ENCODE data around the gene FBXO44.

DNA sequence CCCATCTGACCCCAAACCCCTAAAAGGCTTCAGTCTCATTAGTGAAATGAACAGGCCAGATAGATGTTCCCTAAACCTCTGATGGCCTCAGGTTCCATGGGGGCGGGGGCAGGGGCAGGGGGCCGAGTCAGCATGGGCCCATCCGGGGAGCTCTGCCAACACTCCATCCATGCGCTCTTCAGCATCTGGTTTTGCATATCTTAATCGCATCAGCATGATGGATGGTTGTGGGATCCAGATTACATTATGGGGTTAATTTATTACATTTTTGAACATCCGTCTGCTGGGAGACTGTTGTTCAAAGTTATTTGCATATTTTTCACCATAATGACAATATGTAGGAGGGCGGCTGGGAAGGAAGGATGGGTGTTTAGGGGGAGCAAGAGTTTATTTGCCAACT, 29.4 kb downstream of the FBXO44 start:
- TF ChIP-seq, protein P1, sequence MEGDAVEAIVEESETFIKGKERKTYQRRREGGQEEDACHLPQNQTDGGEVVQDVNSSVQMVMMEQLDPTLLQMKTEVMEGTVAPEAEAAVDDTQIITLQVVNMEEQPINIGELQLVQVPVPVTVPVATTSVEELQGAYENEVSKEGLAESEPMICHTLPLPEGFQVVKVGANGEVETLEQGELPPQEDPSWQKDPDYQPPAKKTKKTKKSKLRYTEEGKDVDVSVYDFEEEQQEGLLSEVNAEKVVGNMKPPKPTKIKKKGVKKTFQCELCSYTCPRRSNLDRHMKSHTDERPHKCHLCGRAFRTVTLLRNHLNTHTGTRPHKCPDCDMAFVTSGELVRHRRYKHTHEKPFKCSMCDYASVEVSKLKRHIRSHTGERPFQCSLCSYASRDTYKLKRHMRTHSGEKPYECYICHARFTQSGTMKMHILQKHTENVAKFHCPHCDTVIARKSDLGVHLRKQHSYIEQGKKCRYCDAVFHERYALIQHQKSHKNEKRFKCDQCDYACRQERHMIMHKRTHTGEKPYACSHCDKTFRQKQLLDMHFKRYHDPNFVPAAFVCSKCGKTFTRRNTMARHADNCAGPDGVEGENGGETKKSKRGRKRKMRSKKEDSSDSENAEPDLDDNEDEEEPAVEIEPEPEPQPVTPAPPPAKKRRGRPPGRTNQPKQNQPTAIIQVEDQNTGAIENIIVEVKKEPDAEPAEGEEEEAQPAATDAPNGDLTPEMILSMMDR (tag by site-specific recombination; IDR thresholded peaks at IDR 0.05), result no peak
- TF ChIP-seq, protein P2, sequence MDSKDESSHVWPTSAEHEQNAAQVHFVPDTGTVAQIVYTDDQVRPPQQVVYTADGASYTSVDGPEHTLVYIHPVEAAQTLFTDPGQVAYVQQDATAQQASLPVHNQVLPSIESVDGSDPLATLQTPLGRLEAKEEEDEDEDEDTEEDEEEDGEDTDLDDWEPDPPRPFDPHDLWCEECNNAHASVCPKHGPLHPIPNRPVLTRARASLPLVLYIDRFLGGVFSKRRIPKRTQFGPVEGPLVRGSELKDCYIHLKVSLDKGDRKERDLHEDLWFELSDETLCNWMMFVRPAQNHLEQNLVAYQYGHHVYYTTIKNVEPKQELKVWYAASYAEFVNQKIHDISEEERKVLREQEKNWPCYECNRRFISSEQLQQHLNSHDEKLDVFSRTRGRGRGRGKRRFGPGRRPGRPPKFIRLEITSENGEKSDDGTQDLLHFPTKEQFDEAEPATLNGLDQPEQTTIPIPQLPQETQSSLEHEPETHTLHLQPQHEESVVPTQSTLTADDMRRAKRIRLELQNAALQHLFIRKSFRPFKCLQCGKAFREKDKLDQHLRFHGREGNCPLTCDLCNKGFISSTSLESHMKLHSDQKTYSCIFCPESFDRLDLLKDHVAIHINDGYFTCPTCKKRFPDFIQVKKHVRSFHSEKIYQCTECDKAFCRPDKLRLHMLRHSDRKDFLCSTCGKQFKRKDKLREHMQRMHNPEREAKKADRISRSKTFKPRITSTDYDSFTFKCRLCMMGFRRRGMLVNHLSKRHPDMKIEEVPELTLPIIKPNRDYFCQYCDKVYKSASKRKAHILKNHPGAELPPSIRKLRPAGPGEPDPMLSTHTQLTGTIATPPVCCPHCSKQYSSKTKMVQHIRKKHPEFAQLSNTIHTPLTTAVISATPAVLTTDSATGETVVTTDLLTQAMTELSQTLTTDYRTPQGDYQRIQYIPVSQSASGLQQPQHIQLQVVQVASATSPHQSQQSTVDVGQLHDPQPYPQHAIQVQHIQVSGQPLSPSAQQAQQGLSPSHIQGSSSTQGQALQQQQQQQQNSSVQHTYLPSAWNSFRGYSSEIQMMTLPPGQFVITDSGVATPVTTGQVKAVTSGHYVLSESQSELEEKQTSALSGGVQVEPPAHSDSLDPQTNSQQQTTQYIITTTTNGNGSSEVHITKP (tag by site-specific recombination; IDR thresholded peaks at IDR 0.05), result no peak
- TF ChIP-seq, protein P3, sequence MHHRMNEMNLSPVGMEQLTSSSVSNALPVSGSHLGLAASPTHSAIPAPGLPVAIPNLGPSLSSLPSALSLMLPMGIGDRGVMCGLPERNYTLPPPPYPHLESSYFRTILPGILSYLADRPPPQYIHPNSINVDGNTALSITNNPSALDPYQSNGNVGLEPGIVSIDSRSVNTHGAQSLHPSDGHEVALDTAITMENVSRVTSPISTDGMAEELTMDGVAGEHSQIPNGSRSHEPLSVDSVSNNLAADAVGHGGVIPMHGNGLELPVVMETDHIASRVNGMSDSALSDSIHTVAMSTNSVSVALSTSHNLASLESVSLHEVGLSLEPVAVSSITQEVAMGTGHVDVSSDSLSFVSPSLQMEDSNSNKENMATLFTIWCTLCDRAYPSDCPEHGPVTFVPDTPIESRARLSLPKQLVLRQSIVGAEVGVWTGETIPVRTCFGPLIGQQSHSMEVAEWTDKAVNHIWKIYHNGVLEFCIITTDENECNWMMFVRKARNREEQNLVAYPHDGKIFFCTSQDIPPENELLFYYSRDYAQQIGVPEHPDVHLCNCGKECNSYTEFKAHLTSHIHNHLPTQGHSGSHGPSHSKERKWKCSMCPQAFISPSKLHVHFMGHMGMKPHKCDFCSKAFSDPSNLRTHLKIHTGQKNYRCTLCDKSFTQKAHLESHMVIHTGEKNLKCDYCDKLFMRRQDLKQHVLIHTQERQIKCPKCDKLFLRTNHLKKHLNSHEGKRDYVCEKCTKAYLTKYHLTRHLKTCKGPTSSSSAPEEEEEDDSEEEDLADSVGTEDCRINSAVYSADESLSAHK (tag by site-specific recombination; IDR thresholded peaks at IDR 0.05), result no peak
